Stomach (tissue), 4 donors: ENCODE measurements around the gene TET2.

Experiments
- EP300 ChIP-seq: sonication (generic); formaldehyde crosslinking; IDR thresholded peaks from one replicate; pipeline ENCODE4 v1.6.1; 2017; ENCODE audit warnings: antibody characterized with exemption
- POLR2A ChIP-seq, 4 donors: fragments of 450-650 bp; IDR thresholded peaks; one replicate each; pipeline ENCODE4 v1.6.1; 2016; ENCODE audit warnings: antibody characterized with exemption in 4 of 4, control low read depth in 2 of 4, mild to moderate bottlenecking in 1 of 4, moderate library complexity in 1 of 4
- POLR2AphosphoS5 ChIP-seq, 3 donors: sonication (generic); formaldehyde crosslinking; IDR thresholded peaks; one replicate each; pipeline ENCODE4 v1.6.1; 2016; ENCODE audit warnings: antibody characterized with exemption in 3 of 3
- TF ChIP-seq, protein P1 (sequence below), 7 experiments: fragments of 450-650 bp in 4 of 7; fragments of 200-600 bp in 3 of 7; sonication (generic) in 3 of 7; IDR thresholded peaks; one replicate each; pipeline ENCODE4 v1.5.1; 2016 to 2019; ENCODE audit warnings: antibody characterized with exemption in 7 of 7, control low read depth in 2 of 7, mild to moderate bottlenecking in 1 of 7

DNA sequence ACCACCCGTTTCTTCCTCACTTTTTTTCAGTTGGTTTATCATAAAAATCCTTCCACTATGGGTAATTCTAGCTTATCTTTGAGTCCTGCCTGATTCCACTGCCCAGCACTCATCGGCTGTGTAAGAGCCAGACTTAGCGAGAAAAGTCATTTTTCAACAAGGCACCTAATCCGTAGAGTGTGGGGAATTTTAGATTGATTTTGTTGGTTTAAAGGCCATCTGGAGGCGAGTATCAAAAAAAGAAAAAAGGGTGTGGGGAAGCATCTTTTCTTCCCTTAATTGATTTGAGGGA is 134.4 kb downstream of the TET2 start:
- TF ChIP-seq POLR2AphosphoS5 (IDR thresholded peaks at IDR 0.05), result no peak
- TF ChIP-seq, protein P1, sequence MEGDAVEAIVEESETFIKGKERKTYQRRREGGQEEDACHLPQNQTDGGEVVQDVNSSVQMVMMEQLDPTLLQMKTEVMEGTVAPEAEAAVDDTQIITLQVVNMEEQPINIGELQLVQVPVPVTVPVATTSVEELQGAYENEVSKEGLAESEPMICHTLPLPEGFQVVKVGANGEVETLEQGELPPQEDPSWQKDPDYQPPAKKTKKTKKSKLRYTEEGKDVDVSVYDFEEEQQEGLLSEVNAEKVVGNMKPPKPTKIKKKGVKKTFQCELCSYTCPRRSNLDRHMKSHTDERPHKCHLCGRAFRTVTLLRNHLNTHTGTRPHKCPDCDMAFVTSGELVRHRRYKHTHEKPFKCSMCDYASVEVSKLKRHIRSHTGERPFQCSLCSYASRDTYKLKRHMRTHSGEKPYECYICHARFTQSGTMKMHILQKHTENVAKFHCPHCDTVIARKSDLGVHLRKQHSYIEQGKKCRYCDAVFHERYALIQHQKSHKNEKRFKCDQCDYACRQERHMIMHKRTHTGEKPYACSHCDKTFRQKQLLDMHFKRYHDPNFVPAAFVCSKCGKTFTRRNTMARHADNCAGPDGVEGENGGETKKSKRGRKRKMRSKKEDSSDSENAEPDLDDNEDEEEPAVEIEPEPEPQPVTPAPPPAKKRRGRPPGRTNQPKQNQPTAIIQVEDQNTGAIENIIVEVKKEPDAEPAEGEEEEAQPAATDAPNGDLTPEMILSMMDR (IDR thresholded peaks at IDR 0.05), result no peak
- TF ChIP-seq EP300, result no peak
- no peak for TF ChIP-seq POLR2A (IDR thresholded peaks at IDR 0.05)
